ENCODE results near the gene STK10. TPM values are rescaled to one million over a fixed set of nuclear protein-coding genes. Genes with fewer than 3 reads are reported as not detected.

STK10 gene
- total RNA-seq, 3 donors from 2014 or later: 17.1 to 32.5 (median 23.3) TPM

GRCh38 chr5:172144931-172145869 lies 42.8 kb downstream of the STK10 start:
- Histone ChIP-seq H3K9me3 (no peaks in the 10 kb centered on the region), H3K4me3 (no peak overlapping the region), H3K36me3 (no peaks in the 10 kb centered on the region), H3K27ac (no peak overlapping the region), H3K4me1 (no peaks in the 10 kb centered on the region), H3K27me3 (no peaks in the 10 kb centered on the region)
- TF ChIP-seq POLR2A (IDR thresholded peaks at IDR 0.05): no peak
- DNase-seq (ENCODE audit: low spot score in 2 of 2): no peak
- intact Hi-C loops (cut with DNase I; ENCODE audit: low total_unique reads): no loop called here

GRCh38 chr5:172144291-172144815 lies 43.7 kb downstream of the STK10 start:
- DNase-seq (ENCODE audit: low spot score in 2 of 2): no peak
- Histone ChIP-seq H3K27me3 (no peaks in the 10 kb centered on the region), H3K9me3 (no peaks in the 10 kb centered on the region), H3K4me3 (no peak overlapping the region), H3K27ac (no peak overlapping the region), H3K4me1 (no peaks in the 10 kb centered on the region), H3K36me3 (no peaks in the 10 kb centered on the region)
- intact Hi-C loops (cut with DNase I; ENCODE audit: low total_unique reads): no loop called here
- TF ChIP-seq CTCF (IDR thresholded peaks at IDR 0.05): no peak
- TF ChIP-seq POLR2AphosphoS5 (IDR thresholded peaks at IDR 0.05): no peak
- no peak for TF ChIP-seq POLR2A (IDR thresholded peaks at IDR 0.05)

GRCh38 chr5:172143875-172144274 lies 44.1 kb downstream of the STK10 start:
- intact Hi-C loops (cut with DNase I; ENCODE audit: low total_unique reads): no loop called here
- H3K4me1 ChIP-seq: no peaks in the 10 kb centered on the region
- TF ChIP-seq CTCF (IDR thresholded peaks at IDR 0.05) (no peak), POLR2AphosphoS5 (IDR thresholded peaks at IDR 0.05) (no peak), POLR2A (IDR thresholded peaks at IDR 0.05) (no peak)
- H3K4me3 ChIP-seq: no peak overlapping the region
- DNase-seq (ENCODE audit: low spot score in 2 of 2): no peak
- H3K27me3 ChIP-seq: no peaks in the 10 kb centered on the region
- H3K9me3 ChIP-seq: no peaks in the 10 kb centered on the region
- H3K27ac ChIP-seq: no peak overlapping the region
- no peaks in the 10 kb centered on the region for H3K36me3 ChIP-seq

GRCh38 chr5:172142709-172143215 lies 45.3 kb downstream of the STK10 start:
- H3K4me3 ChIP-seq: no peak overlapping the region
- no peaks in the 10 kb centered on the region for H3K4me1 ChIP-seq
- TF ChIP-seq CTCF (IDR thresholded peaks at IDR 0.05) (no peak), POLR2A (IDR thresholded peaks at IDR 0.05) (no peak), POLR2AphosphoS5 (IDR thresholded peaks at IDR 0.05) (no peak)
- H3K36me3 ChIP-seq: no peaks in the 10 kb centered on the region
- H3K9me3 ChIP-seq: no peaks in the 10 kb centered on the region
- no peaks in the 10 kb centered on the region for H3K27me3 ChIP-seq
- H3K27ac ChIP-seq: no peak overlapping the region
- DNase-seq (ENCODE audit: low spot score in 2 of 2): no peak
- intact Hi-C loops (cut with DNase I; ENCODE audit: low total_unique reads): no loop called here

GRCh38 chr5:172141949-172142319 lies 46.1 kb downstream of the STK10 start:
- no peak for TF ChIP-seq POLR2AphosphoS5 (IDR thresholded peaks at IDR 0.05)
- no peak for TF ChIP-seq POLR2A (IDR thresholded peaks at IDR 0.05)
- TF ChIP-seq CTCF (IDR thresholded peaks at IDR 0.05): no peak
- no peak overlapping the region for H3K4me3 ChIP-seq
- H3K36me3 ChIP-seq: no peaks in the 10 kb centered on the region
- no peaks in the 10 kb centered on the region for H3K4me1 ChIP-seq
- intact Hi-C loops (cut with DNase I; ENCODE audit: low total_unique reads): no loop called here
- no peaks in the 10 kb centered on the region for H3K9me3 ChIP-seq
- H3K27me3 ChIP-seq: no peaks in the 10 kb centered on the region
- DNase-seq (ENCODE audit: low spot score in 2 of 2): no peak
- no peak overlapping the region for H3K27ac ChIP-seq

All from breast epithelium (tissue), 4 donors.